ENCODE data around the gene SLC9A2.

GRCh38 chr2:102704531-102704930, 85.2 kb downstream of the SLC9A2 start:
- TF ChIP-seq, protein P1, sequence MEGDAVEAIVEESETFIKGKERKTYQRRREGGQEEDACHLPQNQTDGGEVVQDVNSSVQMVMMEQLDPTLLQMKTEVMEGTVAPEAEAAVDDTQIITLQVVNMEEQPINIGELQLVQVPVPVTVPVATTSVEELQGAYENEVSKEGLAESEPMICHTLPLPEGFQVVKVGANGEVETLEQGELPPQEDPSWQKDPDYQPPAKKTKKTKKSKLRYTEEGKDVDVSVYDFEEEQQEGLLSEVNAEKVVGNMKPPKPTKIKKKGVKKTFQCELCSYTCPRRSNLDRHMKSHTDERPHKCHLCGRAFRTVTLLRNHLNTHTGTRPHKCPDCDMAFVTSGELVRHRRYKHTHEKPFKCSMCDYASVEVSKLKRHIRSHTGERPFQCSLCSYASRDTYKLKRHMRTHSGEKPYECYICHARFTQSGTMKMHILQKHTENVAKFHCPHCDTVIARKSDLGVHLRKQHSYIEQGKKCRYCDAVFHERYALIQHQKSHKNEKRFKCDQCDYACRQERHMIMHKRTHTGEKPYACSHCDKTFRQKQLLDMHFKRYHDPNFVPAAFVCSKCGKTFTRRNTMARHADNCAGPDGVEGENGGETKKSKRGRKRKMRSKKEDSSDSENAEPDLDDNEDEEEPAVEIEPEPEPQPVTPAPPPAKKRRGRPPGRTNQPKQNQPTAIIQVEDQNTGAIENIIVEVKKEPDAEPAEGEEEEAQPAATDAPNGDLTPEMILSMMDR (IDR thresholded peaks at IDR 0.05) = no peak
- no peak for TF ChIP-seq EZH2 (IDR thresholded peaks at IDR 0.05; ENCODE audit: borderline replicate concordance, insufficient read depth, low read depth, low read length, poor library complexity, severe bottlenecking)

Measured in B cell (primary cell).